ENCODE results near the gene CCDC6. TPM values are rescaled to one million over a fixed set of nuclear protein-coding genes. Genes with fewer than 3 reads are reported as not detected.
"Not testable (repeated sequence)": the region's sequence is repeated elsewhere in the genome, so short reads cannot be mapped to it uniquely, and the experiment has no call there.

CCDC6 gene
- total RNA-seq, 1 donor from 2014 or later, result 57.6 TPM

DNA sequence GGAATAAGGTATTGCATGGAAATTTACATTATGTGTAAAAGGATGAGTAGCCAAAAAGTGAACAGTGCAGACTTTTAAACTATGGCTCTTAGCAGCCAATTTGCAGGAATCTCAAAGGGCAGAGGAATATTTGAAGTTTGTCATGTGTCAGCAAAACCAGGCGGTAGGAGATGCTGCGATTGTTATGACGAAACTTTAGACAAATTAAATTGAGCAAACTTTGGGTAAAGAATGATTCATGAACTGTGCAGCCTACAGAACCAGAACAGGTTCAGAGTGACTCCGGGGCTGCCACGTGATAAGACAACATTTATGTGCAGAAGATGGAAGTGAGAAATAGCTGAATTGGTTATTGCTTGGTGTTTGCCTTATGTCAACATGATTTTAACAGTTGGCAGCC is 39.2 kb upstream of the CCDC6 start:
- TF ChIP-seq, protein P1, sequence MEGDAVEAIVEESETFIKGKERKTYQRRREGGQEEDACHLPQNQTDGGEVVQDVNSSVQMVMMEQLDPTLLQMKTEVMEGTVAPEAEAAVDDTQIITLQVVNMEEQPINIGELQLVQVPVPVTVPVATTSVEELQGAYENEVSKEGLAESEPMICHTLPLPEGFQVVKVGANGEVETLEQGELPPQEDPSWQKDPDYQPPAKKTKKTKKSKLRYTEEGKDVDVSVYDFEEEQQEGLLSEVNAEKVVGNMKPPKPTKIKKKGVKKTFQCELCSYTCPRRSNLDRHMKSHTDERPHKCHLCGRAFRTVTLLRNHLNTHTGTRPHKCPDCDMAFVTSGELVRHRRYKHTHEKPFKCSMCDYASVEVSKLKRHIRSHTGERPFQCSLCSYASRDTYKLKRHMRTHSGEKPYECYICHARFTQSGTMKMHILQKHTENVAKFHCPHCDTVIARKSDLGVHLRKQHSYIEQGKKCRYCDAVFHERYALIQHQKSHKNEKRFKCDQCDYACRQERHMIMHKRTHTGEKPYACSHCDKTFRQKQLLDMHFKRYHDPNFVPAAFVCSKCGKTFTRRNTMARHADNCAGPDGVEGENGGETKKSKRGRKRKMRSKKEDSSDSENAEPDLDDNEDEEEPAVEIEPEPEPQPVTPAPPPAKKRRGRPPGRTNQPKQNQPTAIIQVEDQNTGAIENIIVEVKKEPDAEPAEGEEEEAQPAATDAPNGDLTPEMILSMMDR (IDR thresholded peaks at IDR 0.05; ENCODE audit: unreplicated experiment), result no peak
- no peaks in the 10 kb centered on the region for H3K27me3 Mint-ChIP-seq
- DNase-seq (ENCODE audit: low spot score, unreplicated experiment), result no peak
- peaks cover 36% of the 10 kb centered on the region for H3K4me1 Mint-ChIP-seq (ENCODE audit: low read depth)
- H3K36me3 Mint-ChIP-seq (ENCODE audit: insufficient read depth), result no peaks in the 10 kb centered on the region
- no peak overlapping the region for H3K4me3 Mint-ChIP-seq (ENCODE audit: low read depth)
- peaks cover 13% of the 10 kb centered on the region for H3K9me3 Mint-ChIP-seq (ENCODE audit: low read depth)
- no peak overlapping the region for H3K27ac Mint-ChIP-seq

DNA sequence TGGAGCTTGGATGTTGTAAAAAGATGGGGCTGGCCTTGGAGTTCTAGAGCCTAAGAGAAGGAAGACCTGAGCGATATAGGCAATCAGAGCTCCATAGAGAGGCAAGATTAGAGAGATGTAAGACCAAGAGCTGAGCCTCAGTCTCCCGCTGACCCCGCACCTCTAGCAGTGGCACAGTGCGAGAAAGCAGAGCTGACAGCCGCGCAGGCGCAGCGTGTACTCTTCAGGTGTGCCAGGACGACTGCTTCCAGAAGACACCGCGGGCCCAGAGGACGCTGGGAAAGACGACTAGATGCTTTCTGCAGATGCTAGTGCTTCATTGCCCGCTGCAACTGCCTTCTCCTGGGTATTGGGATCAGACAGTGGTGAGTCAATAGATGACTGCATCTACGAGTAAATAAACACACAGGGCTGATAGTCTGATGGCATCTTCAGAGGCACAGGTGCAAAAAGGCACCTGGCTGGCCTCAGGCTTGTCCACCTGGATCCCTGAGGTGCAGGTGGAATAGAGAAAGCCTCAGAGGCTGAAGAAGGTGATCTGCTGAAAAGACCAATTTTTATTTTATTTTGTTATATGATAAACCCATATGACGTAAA is 38.1 kb upstream of the CCDC6 start:
- Mint-ChIP-seq H3K27ac (no peak overlapping the region), H3K27me3 (no peaks in the 10 kb centered on the region), H3K4me1 (ENCODE audit: low read depth) (peaks cover 32% of the 10 kb centered on the region), H3K36me3 (ENCODE audit: insufficient read depth) (no peaks in the 10 kb centered on the region), H3K9me3 (ENCODE audit: low read depth) (peaks cover 13% of the 10 kb centered on the region), H3K4me3 (ENCODE audit: low read depth) (no peak overlapping the region)
- TF ChIP-seq, protein P1 (IDR thresholded peaks at IDR 0.05; ENCODE audit: unreplicated experiment), result no peak
- DNase-seq (ENCODE audit: low spot score, unreplicated experiment), result no peak

DNA sequence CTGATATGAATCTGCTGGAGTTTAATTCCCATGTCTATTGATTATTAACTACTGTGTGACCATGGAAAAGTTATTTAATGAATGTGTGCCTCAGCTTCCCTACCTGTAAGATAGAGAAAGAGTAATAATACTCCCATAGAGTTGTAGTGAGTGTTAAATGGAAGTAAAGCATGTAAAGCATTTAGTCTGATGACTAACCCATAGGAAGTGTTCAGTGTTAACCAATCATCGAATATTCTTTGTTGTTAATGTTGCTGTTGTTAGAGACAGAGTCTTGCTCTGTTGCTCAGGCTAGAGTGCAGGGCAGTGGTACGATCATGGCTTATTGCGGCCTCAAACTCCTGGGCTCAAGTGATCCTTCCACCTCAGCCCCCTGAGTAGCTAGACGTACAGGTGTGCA is 36.2 kb upstream of the CCDC6 start:
- Mint-ChIP-seq H3K27ac (no peak overlapping the region), H3K36me3 (ENCODE audit: insufficient read depth) (no peaks in the 10 kb centered on the region), H3K4me1 (ENCODE audit: low read depth) (peaks cover 17% of the 10 kb centered on the region), H3K4me3 (ENCODE audit: low read depth) (no peak overlapping the region), H3K27me3 (no peaks in the 10 kb centered on the region), H3K9me3 (ENCODE audit: low read depth) (peaks cover 14% of the 10 kb centered on the region)
- TF ChIP-seq, protein P1 (IDR thresholded peaks at IDR 0.05; ENCODE audit: unreplicated experiment), result no peak
- DNase-seq (ENCODE audit: low spot score, unreplicated experiment), result no peak

DNA sequence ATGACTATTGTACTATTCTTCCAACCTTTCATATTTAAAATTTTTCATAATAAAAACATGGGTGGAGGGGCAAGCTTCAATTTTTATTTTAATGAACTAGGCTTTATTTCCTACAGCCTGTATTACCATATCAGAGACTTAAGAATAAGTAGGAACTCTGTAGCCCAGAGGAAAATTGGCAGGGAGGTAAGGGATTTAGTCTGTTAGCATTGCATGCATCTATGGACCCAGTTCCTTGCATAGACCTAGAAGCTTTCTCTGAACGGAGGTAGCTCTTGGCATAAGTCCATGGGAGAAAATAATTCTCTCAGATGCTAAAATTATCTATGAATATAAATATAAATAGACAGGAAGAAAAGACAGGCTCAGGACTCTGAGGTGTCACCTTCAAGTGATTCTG is 31.4 kb upstream of the CCDC6 start:
- H3K27ac Mint-ChIP-seq, result no peak overlapping the region
- DNase-seq (ENCODE audit: low spot score, unreplicated experiment), result no peak
- peaks cover 9% of the 10 kb centered on the region for H3K4me1 Mint-ChIP-seq (ENCODE audit: low read depth)
- H3K27me3 Mint-ChIP-seq, result no peaks in the 10 kb centered on the region
- TF ChIP-seq, protein P1 (IDR thresholded peaks at IDR 0.05; ENCODE audit: unreplicated experiment), result no peak
- no peak overlapping the region for H3K4me3 Mint-ChIP-seq (ENCODE audit: low read depth)
- peaks cover 4% of the 10 kb centered on the region for H3K9me3 Mint-ChIP-seq (ENCODE audit: low read depth)
- H3K36me3 Mint-ChIP-seq (ENCODE audit: insufficient read depth), result no peaks in the 10 kb centered on the region

DNA sequence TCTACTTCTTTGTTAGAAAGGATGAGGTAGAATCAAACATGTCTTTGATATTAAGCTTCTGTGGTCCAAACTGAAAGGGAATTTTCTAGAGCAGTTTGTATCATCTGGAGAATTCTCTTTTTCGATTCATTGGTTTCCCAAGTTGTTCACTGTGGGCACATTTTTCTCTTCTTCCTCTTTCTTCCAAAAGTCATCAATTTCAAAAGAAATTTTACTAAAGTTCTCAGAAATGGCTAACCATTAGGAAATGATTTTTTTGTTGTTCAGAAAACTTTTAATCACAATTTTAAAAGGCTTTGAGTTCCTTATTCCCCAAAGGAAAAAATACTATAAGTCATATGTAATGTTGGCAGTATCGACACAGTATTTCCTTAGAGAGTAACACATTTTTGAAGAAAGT is 28.3 kb upstream of the CCDC6 start:
- peaks cover 11% of the 10 kb centered on the region for H3K4me1 Mint-ChIP-seq (ENCODE audit: low read depth)
- no peaks in the 10 kb centered on the region for H3K36me3 Mint-ChIP-seq (ENCODE audit: insufficient read depth)
- H3K4me3 Mint-ChIP-seq (ENCODE audit: low read depth), result no peak overlapping the region
- no peak for DNase-seq (ENCODE audit: low spot score, unreplicated experiment)
- TF ChIP-seq, protein P1 (IDR thresholded peaks at IDR 0.05; ENCODE audit: unreplicated experiment), result no peak
- no peak overlapping the region for H3K27ac Mint-ChIP-seq
- H3K9me3 Mint-ChIP-seq (ENCODE audit: low read depth), result peaks cover 9% of the 10 kb centered on the region
- H3K27me3 Mint-ChIP-seq, result no peaks in the 10 kb centered on the region

DNA sequence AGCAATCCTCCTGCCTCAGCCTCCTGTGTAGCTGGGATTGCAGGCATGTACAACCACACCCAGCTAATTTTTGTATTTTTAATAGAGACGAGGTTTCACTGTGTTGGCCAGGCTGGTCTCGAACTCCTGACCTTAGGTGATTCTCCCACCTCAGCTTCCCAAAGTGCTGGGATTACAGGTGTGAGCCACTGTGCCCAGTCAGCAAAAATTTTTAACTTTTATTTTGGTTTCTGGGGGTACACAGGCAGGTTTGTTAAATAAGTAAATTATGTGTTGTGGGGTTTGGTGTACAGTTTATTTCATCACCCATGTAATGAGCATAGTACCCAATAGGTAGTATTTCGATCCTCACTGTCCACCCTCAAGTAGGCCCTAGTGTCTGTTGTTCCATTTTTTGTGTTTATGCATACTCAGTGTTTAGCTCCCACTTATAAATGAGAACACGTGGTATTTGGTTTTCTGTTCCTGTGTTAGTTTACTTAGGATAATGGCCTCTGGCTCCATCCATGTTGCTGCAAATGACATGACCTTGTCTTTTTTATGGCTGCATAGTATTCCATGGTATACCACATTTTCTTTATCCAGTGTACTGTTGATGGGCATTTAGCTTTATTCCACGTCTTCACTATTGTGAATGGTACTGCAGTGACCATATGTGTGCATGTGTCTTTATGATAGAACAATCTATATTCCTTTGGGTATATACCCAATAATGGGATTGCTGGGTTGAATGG is 24.6 kb upstream of the CCDC6 start:
- not testable (repeated sequence) for H3K27ac Mint-ChIP-seq; H3K4me3 Mint-ChIP-seq (ENCODE audit: low read depth); H3K4me1 Mint-ChIP-seq (ENCODE audit: low read depth); H3K36me3 Mint-ChIP-seq (ENCODE audit: insufficient read depth); H3K27me3 Mint-ChIP-seq; H3K9me3 Mint-ChIP-seq (ENCODE audit: low read depth); DNase-seq (ENCODE audit: low spot score, unreplicated experiment)

Data from progenitor cell of endocrine pancreas (in vitro differentiated cells).